Fibroblast of mammary gland (primary cell): ENCODE measurements around the gene HEBP1.

Experiments
- DNase-seq: peaks from one replicate; pipeline ENCODE4 v3.0.0-alpha.2; 2010; ENCODE audit warnings: low read depth
- H3K4me3 ChIP-seq: 2 replicates; pipeline ENCODE4 v1.5.1; 2011; ENCODE audit warnings: low read depth, mild to moderate bottlenecking, low read length, moderate library complexity; ENCODE audit not compliant: control insufficient read depth
- TF ChIP-seq, protein P1 (sequence below): conservative IDR thresholded peaks from 2 replicates; pipeline ENCODE4 v1.5.1; 2011; ENCODE audit warnings: low read depth, low read length, inconsistent platforms; ENCODE audit not compliant: control insufficient read depth, insufficient read depth

The HEBP1 gene

GRCh38 chr12:12958886-12959285, 41.2 kb downstream of the HEBP1 start:
- TF ChIP-seq, protein P1, sequence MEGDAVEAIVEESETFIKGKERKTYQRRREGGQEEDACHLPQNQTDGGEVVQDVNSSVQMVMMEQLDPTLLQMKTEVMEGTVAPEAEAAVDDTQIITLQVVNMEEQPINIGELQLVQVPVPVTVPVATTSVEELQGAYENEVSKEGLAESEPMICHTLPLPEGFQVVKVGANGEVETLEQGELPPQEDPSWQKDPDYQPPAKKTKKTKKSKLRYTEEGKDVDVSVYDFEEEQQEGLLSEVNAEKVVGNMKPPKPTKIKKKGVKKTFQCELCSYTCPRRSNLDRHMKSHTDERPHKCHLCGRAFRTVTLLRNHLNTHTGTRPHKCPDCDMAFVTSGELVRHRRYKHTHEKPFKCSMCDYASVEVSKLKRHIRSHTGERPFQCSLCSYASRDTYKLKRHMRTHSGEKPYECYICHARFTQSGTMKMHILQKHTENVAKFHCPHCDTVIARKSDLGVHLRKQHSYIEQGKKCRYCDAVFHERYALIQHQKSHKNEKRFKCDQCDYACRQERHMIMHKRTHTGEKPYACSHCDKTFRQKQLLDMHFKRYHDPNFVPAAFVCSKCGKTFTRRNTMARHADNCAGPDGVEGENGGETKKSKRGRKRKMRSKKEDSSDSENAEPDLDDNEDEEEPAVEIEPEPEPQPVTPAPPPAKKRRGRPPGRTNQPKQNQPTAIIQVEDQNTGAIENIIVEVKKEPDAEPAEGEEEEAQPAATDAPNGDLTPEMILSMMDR = no peak
- DNase-seq = no peak
- H3K4me3 ChIP-seq = no peak overlapping the region

GRCh38 chr12:12954878-12955625, 45.0 kb downstream of the HEBP1 start:
- H3K4me3 ChIP-seq = no peak overlapping the region
- TF ChIP-seq, protein P1 = no peak
- DNase-seq = no peak

DNA sequence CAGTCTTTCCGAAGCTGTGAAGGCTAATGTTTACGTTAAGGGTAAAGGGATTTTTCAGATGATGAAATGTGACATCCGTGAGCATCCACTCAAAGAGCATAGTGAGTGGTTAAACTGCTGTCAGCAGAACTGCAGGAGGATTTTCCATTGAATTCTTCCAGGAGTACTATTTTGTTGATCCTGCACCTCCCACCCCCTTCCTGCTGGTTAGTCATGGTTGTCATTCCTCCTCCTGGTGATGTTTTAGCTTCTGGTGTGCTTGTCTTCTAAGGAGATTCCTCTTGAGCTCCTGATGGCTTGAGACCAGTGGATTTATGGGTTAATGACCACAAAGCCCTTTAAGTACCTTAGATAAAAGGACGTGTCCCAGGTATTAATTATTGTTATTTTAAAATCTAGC, 45.7 kb downstream of the HEBP1 start:
- TF ChIP-seq, protein P1 = no peak
- H3K4me3 ChIP-seq = no peak overlapping the region
- DNase-seq = peak; percentile 25

- no peak for DNase-seq
- TF ChIP-seq, protein P1 = no peak
- no peak within 1 kb of the TSS for H3K4me3 ChIP-seq
These were observed 48.0 kb downstream of the HEBP1 start, which contains the start of gene GPRC5D for GRCh38 chr12:12952036-12952435. Gene GPRC5D, minus strand, starts transcription at chr12:12952170. Its CDS starts 1,786 bp downstream, at chr12:12950384.

DNA sequence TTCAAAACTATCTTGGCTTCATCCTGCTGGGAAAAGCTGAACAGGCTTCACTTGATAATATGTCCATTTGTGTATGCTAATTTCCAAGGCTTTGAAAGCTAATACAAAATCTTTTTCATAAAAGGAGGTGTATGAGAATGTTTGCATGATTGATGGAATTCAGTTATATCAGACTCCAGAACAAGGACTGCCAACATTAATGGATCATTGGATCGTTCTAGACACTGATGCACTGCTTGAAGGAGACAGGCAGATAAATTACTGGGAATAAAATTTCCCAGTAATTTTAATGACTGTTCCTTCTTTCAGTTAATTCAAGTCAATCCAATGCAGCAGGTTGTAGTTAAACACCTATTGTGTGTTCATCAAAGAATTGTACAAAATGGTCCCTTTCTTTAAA, 48.6 kb downstream of the HEBP1 start:
- no peak for DNase-seq
- TF ChIP-seq, protein P1 = no peak
- no peak overlapping the region for H3K4me3 ChIP-seq

- TF ChIP-seq, protein P1 = no peak
- H3K4me3 ChIP-seq = no peak overlapping the region
- DNase-seq = no peak
These were observed 52.2 kb downstream of the HEBP1 start for GRCh38 chr12:12947902-12948301.
